Measurements from ENCODE around the gene DIAPH1. TPM values are rescaled to one million over a fixed set of nuclear protein-coding genes. Genes with fewer than 3 reads are reported as not detected.

Gene DIAPH1
- total RNA-seq, 1 donor from 2014 or later, result 44.1 TPM

- Mint-ChIP-seq H3K36me3 (ENCODE audit: low read depth) (peaks cover 8% of the 10 kb centered on the region), H3K27me3 (ENCODE audit: low read depth) (no peaks in the 10 kb centered on the region), H3K27ac (ENCODE audit: unreplicated experiment) (no peak overlapping the region), H3K9me3 (ENCODE audit: low read depth) (no peaks in the 10 kb centered on the region), H3K4me1 (ENCODE audit: low read depth) (peaks cover 15% of the 10 kb centered on the region), H3K4me3 (ENCODE audit: unreplicated experiment) (no peak overlapping the region)
- no peak for DNase-seq (ENCODE audit: low spot score)
- no peak for TF ChIP-seq CTCF (IDR thresholded peaks at IDR 0.05)
Measured at GRCh38 chr5:141647851-141648250, 29.1 kb upstream of the DIAPH1 start.

- no peak for TF ChIP-seq CTCF (IDR thresholded peaks at IDR 0.05)
- no peak overlapping the region for H3K4me3 Mint-ChIP-seq (ENCODE audit: unreplicated experiment)
- H3K27ac Mint-ChIP-seq (ENCODE audit: unreplicated experiment), result no peak overlapping the region
- H3K4me1 Mint-ChIP-seq (ENCODE audit: low read depth), result peaks cover 15% of the 10 kb centered on the region
- H3K9me3 Mint-ChIP-seq (ENCODE audit: low read depth), result no peaks in the 10 kb centered on the region
- H3K27me3 Mint-ChIP-seq (ENCODE audit: low read depth), result no peaks in the 10 kb centered on the region
- peaks cover 8% of the 10 kb centered on the region for H3K36me3 Mint-ChIP-seq (ENCODE audit: low read depth)
- DNase-seq (ENCODE audit: low spot score), result no peak
Measured at GRCh38 chr5:141647242-141647641, 28.4 kb upstream of the DIAPH1 start.

GRCh38 chr5:141646026-141646425 is 27.2 kb upstream of the DIAPH1 start:
- DNase-seq (ENCODE audit: low spot score), result no peak
- no peak overlapping the region for H3K4me3 Mint-ChIP-seq (ENCODE audit: unreplicated experiment)
- H3K27ac Mint-ChIP-seq (ENCODE audit: unreplicated experiment), result no peak overlapping the region
- no peaks in the 10 kb centered on the region for H3K9me3 Mint-ChIP-seq (ENCODE audit: low read depth)
- H3K4me1 Mint-ChIP-seq (ENCODE audit: low read depth), result peaks cover 12% of the 10 kb centered on the region
- H3K36me3 Mint-ChIP-seq (ENCODE audit: low read depth), result peaks cover 9% of the 10 kb centered on the region
- no peaks in the 10 kb centered on the region for H3K27me3 Mint-ChIP-seq (ENCODE audit: low read depth)
- no peak for TF ChIP-seq CTCF (IDR thresholded peaks at IDR 0.05)

GRCh38 chr5:141641634-141642267 is 23.0 kb upstream of the DIAPH1 start:
- peaks cover 4% of the 10 kb centered on the region for H3K4me1 Mint-ChIP-seq (ENCODE audit: low read depth)
- no peak overlapping the region for H3K27ac Mint-ChIP-seq (ENCODE audit: unreplicated experiment)
- H3K36me3 Mint-ChIP-seq (ENCODE audit: low read depth), result peaks cover 6% of the 10 kb centered on the region
- H3K4me3 Mint-ChIP-seq (ENCODE audit: unreplicated experiment), result no peak overlapping the region
- H3K9me3 Mint-ChIP-seq (ENCODE audit: low read depth), result no peaks in the 10 kb centered on the region
- no peak for DNase-seq (ENCODE audit: low spot score)
- peak; percentile 59 for TF ChIP-seq CTCF (IDR thresholded peaks at IDR 0.05)
- no peaks in the 10 kb centered on the region for H3K27me3 Mint-ChIP-seq (ENCODE audit: low read depth)

- DNase-seq (ENCODE audit: low spot score), result no peak
- no peaks in the 10 kb centered on the region for H3K27me3 Mint-ChIP-seq (ENCODE audit: low read depth)
- peaks cover 11% of the 10 kb centered on the region for H3K4me1 Mint-ChIP-seq (ENCODE audit: low read depth)
- no peak for TF ChIP-seq CTCF (IDR thresholded peaks at IDR 0.05)
- peaks cover 5% of the 10 kb centered on the region for H3K36me3 Mint-ChIP-seq (ENCODE audit: low read depth)
- H3K27ac Mint-ChIP-seq (ENCODE audit: unreplicated experiment), result peak overlapping the region; percentile 29
- H3K4me3 Mint-ChIP-seq (ENCODE audit: unreplicated experiment), result no peak overlapping the region
- no peaks in the 10 kb centered on the region for H3K9me3 Mint-ChIP-seq (ENCODE audit: low read depth)
Measured at GRCh38 chr5:141640698-141641097, 21.9 kb upstream of the DIAPH1 start.
